Fibroblast of the conjunctiva (primary cell): ENCODE data around the gene TADA2A.
A peak's percentile ranks its signal among the peaks of the same experiment; 100 is the strongest.

Experiments used
- DNase-seq: peaks from one replicate; pipeline ENCODE4 v3.0.0-alpha.2; 2010; ENCODE audit warnings: low read depth

The TADA2A gene

GRCh38 chr17:37406635-37407461 is at the start of gene TADA2A, which contains the start of gene ACACA:
TSS of gene TADA2A (plus strand) at chr17:37406886. CDS start at chr17:37411366, 4,480 bp downstream.
TSS of gene ACACA (minus strand) at chr17:37406836. CDS start at chr17:37406299, 537 bp downstream.
- DNase-seq: peak; percentile 38

GRCh38 chr17:37358098-37358829 is 48.4 kb upstream of the TADA2A start:
- DNase-seq: peak; percentile 20

- DNase-seq: peak; percentile 94
Measured at GRCh38 chr17:37358830-37359681, 47.6 kb upstream of the TADA2A start.

GRCh38 chr17:37359682-37360188 is 47.0 kb upstream of the TADA2A start:
- no peak for DNase-seq

- DNase-seq: no peak
Measured at GRCh38 chr17:37360632-37361031, 46.1 kb upstream of the TADA2A start.

GRCh38 chr17:37361543-37361942 is 45.1 kb upstream of the TADA2A start:
- no peak for DNase-seq

- no peak for DNase-seq
Measured at GRCh38 chr17:37365589-37365988, 41.1 kb upstream of the TADA2A start.

- DNase-seq: peak; percentile 59
Measured at GRCh38 chr17:37368577-37368976, 38.1 kb upstream of the TADA2A start.

GRCh38 chr17:37373530-37374159 is 33.0 kb upstream of the TADA2A start:
- DNase-seq: peak; percentile 81

- no peak for DNase-seq
Measured at GRCh38 chr17:37375706-37376105, 31.0 kb upstream of the TADA2A start, which contains the start of gene C17orf78. TSS of gene C17orf78 (plus strand) at chr17:37375985. CDS start at chr17:37376093, 108 bp downstream.

- no peak for DNase-seq
Measured at GRCh38 chr17:37382056-37382455, 24.6 kb upstream of the TADA2A start.

- no peak for DNase-seq
Measured at GRCh38 chr17:37384560-37385149, 22.0 kb upstream of the TADA2A start.

GRCh38 chr17:37385474-37385990 is 21.2 kb upstream of the TADA2A start:
- DNase-seq: no peak

- no peak for DNase-seq
Measured at GRCh38 chr17:37386462-37386861, 20.2 kb upstream of the TADA2A start.

- DNase-seq: no peak
Measured at GRCh38 chr17:37388266-37388665, 18.4 kb upstream of the TADA2A start.

- DNase-seq: no peak
Measured at GRCh38 chr17:37389160-37389559, 17.5 kb upstream of the TADA2A start.

- no peak for DNase-seq
Measured at GRCh38 chr17:37391146-37391545, 15.5 kb upstream of the TADA2A start.

GRCh38 chr17:37392024-37392590 is 14.6 kb upstream of the TADA2A start:
- peak; percentile 45 for DNase-seq

GRCh38 chr17:37393352-37393751 is 13.3 kb upstream of the TADA2A start:
- no peak for DNase-seq

GRCh38 chr17:37399265-37399803 is 7.4 kb upstream of the TADA2A start:
- DNase-seq: no peak
